Lung (tissue), 12 donors: ENCODE measurements around the gene XPNPEP1. TPM values are rescaled to one million over a fixed set of nuclear protein-coding genes. Genes with fewer than 3 reads are reported as not detected.

Experiments used
- ATAC-seq: fragments of 200-7000 bp; cut with Tn5 transposase; one replicate; pipeline ENCODE4 v1.9.1; 2020; ENCODE audit warnings: moderate number of reproducible peaks; ENCODE audit not compliant: insufficient read depth, low FRiP score
- DNase-seq, 3 donors: peaks; one replicate each; pipeline ENCODE4 v3.0.0-alpha.2; 2013 to 2017
- H3K27ac ChIP-seq, 2 donors: one replicate each; pipeline ENCODE4 v1.5.1; 2013; ENCODE audit warnings: mild to moderate bottlenecking in 2 of 2, moderate library complexity in 2 of 2, control low read depth in 1 of 2, inconsistent platforms in 1 of 2, low read depth in 1 of 2, low read length in 1 of 2
- H3K27me3 ChIP-seq, 3 donors: one replicate each; pipeline ENCODE4 v1.5.1; 2013; ENCODE audit warnings: low read length in 2 of 3; ENCODE audit not compliant: control insufficient read depth in 3 of 3, insufficient read depth in 3 of 3
- H3K36me3 ChIP-seq, 4 donors: one replicate each; pipeline ENCODE4 v1.5.1; 2013; ENCODE audit warnings: low read length in 4 of 4, mild to moderate bottlenecking in 1 of 4, moderate library complexity in 1 of 4; ENCODE audit not compliant: control insufficient read depth in 4 of 4, insufficient read depth in 4 of 4
- H3K4me1 ChIP-seq, 5 donors: one replicate each; pipeline ENCODE4 v1.5.1; 2013; ENCODE audit warnings: low read length in 5 of 5, mild to moderate bottlenecking in 2 of 5, moderate library complexity in 1 of 5; ENCODE audit not compliant: control insufficient read depth in 5 of 5, insufficient read depth in 5 of 5
- H3K4me3 ChIP-seq: one replicate; pipeline ENCODE4 v1.5.1; 2013; ENCODE audit warnings: mild to moderate bottlenecking, control low read depth, moderate library complexity
- H3K9ac ChIP-seq, 2 donors: one replicate each; pipeline ENCODE4 v1.5.1; 2013; ENCODE audit warnings: low read length in 2 of 2, control low read depth in 1 of 2; ENCODE audit not compliant: insufficient read depth in 1 of 2
- H3K9me3 ChIP-seq, 4 donors: one replicate each; pipeline ENCODE4 v1.5.1; 2013; ENCODE audit warnings: low read length in 3 of 4, mild to moderate bottlenecking in 1 of 4, moderate library complexity in 1 of 4; ENCODE audit not compliant: control insufficient read depth in 4 of 4, insufficient read depth in 3 of 4
- WGBS, 2 donors: extraction: QIAGEN DNeasy Blood & Tissue Kit; methylation state at CpG; one replicate each; pipeline ENCODE4 v1.1.7; 2013; 5-methylcytosine and 5-hydroxymethylcytosine counted together
- polyA plus RNA-seq, 2 donors: library from polyadenylated mRNA; stranded (reverse); fragments of 200-250 nt; gene quantifications; one replicate each; pipeline ENCODE4 v1.2.1, GENCODE V29; 2013
- total RNA-seq, 2 donors: library from RNA; depleted of rRNA in 1 of 2; stranded (reverse); fragments of >200 nt in 1 of 2; gene quantifications; one replicate each; pipeline ENCODE4 v1.2.1, GENCODE V29; 2014 to 2021
- TF ChIP-seq, protein P1 (sequence below): IDR thresholded peaks from 2 replicates; pipeline ENCODE4 v1.5.1; 2012; ENCODE audit warnings: mild to moderate bottlenecking; ENCODE audit errors: control extremely low read depth, extremely low read depth
- donor health status: control.
- donor health status: control.
- donor health status: Bipolar disorder and iron deficiency.
- donor health status: healthy.
- donor health status: DM: yes; HTN: yes; CAD: no.

The XPNPEP1 gene
- total and polyA plus RNA-seq, 4 donors = 16.5 to 129 (median 48.4) TPM

DNA sequence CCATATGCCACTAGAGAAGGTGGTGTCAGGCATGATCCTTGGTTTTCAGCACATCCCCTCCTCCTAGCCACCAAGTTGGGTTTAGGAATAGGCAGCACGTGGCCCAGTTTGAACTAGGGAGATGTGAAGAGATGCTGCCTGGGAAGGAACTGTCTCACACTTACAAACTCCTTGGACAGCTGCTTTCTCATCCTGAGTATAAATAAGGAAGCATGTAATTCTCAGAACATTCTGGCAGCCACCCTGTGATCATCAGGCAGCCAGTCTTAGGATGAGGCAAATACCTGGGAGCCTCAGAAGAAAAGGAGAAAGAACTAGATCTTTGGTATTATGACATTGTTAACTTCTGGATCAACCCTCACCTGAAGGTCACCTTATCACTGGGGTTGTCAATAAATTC is 21.3 kb upstream of the XPNPEP1 start:
- WGBS, 2 donors = 54 to 59% methylated on average over 1 of the region's 1 CpG
- H3K36me3 ChIP-seq = no peaks in the 10 kb centered on the region
- H3K4me3 ChIP-seq = no peak overlapping the region
- no peak overlapping the region for H3K9ac ChIP-seq
- TF ChIP-seq, protein P1, sequence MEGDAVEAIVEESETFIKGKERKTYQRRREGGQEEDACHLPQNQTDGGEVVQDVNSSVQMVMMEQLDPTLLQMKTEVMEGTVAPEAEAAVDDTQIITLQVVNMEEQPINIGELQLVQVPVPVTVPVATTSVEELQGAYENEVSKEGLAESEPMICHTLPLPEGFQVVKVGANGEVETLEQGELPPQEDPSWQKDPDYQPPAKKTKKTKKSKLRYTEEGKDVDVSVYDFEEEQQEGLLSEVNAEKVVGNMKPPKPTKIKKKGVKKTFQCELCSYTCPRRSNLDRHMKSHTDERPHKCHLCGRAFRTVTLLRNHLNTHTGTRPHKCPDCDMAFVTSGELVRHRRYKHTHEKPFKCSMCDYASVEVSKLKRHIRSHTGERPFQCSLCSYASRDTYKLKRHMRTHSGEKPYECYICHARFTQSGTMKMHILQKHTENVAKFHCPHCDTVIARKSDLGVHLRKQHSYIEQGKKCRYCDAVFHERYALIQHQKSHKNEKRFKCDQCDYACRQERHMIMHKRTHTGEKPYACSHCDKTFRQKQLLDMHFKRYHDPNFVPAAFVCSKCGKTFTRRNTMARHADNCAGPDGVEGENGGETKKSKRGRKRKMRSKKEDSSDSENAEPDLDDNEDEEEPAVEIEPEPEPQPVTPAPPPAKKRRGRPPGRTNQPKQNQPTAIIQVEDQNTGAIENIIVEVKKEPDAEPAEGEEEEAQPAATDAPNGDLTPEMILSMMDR = no peak
- H3K4me1 ChIP-seq = peaks cover 0 to 25% (median 7%) of the 10 kb centered on the region in 5 donors
- H3K27me3 ChIP-seq = no peaks in the 10 kb centered on the region
- no peaks in the 10 kb centered on the region for H3K9me3 ChIP-seq
- no peak for DNase-seq
- no peak overlapping the region for H3K27ac ChIP-seq
- ATAC-seq = no peak

DNA sequence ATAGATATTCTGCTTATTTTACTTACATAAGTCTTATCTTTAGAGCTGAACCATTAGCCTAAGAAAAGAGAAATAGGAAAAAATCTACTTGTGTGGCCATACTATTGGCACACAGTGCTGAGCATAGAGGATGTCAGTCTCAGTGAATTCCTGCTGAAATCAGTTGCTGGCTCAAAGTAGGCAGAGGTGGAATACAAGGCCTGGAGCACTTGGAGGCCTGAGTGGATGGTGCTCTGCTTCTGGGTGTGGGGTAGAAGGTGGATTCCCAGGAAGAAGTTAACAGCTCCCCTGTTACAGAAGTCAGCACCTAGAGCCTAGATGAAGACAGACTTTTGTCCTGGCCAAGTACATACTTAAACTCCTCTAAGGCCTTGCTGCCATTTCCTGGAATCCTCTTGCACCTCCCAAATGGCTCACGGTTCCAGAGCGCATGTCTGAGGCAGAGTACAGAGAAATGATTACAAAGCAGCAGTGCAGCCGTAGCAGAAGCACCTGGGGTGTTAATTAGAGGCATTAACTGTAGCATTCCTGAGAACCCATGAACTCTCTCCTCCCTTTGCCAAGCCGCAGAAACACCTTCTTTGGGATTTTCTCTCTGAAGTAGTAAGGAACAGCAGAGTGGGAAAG is 18.0 kb upstream of the XPNPEP1 start:
- Histone ChIP-seq H3K27ac (no peak overlapping the region), H3K9me3 (no peaks in the 10 kb centered on the region), H3K4me1 (peaks cover 0 to 14% (median 7%) of the 10 kb centered on the region in 5 donors), H3K36me3 (no peaks in the 10 kb centered on the region), H3K4me3 (no peak overlapping the region), H3K9ac (no peak overlapping the region), H3K27me3 (no peaks in the 10 kb centered on the region)
- ATAC-seq = peak; percentile 41
- WGBS, 2 donors = 74 to 77% methylated on average over 4 of the region's 4 CpGs
- DNase-seq = peak in 1 of 3 donors; percentile 80
- TF ChIP-seq, protein P1 = no peak

DNA sequence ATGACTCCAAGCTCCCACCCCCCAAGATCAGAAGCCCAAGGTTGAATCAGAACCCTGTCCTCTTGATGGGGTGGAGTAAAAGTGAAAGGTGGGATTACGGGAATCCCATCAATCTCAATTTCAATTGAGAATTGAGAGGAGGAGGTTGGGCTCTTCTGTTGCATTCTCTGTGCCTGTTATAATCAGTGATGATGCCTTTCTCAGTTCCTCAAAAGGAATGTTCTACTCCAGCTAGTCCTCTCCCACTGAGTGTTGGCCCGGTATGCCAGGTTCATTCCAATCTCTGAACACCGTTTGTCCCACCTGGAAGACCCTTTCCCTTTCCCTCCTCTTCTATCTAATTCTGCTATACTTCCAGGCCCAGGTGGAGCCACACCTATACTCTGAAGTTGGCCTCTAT is 17.2 kb upstream of the XPNPEP1 start:
- no peak overlapping the region for H3K27ac ChIP-seq
- H3K36me3 ChIP-seq = no peaks in the 10 kb centered on the region
- no peak overlapping the region for H3K4me3 ChIP-seq
- H3K4me1 ChIP-seq = peaks cover 0 to 10% (median 7%) of the 10 kb centered on the region in 5 donors
- H3K9me3 ChIP-seq = no peaks in the 10 kb centered on the region
- 95 to 97% methylated on average over 3 of the region's 3 CpGs for WGBS, 2 donors
- ATAC-seq (no peak), DNase-seq (no peak)
- no peaks in the 10 kb centered on the region for H3K27me3 ChIP-seq
- no peak overlapping the region for H3K9ac ChIP-seq
- TF ChIP-seq, protein P1 = no peak

DNA sequence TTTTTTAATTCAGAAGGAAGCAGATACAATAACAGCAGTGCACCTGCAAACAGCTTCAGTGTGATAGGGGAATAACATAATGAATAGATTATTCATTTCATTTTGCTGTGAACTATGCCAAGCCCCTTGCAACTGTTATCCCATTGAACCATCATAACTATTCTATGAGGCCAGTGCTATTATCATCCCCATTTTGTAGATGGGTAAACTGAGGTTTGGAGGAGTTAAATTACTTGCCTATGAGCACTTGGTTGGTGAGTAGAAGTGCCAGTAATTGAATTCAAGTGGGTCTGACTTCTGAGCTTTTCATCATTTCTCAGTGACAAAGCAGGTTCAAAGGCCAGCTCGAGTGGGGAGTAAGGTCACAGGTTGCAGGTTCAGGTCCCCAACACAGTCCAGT is 16.8 kb upstream of the XPNPEP1 start:
- ATAC-seq = no peak
- no peaks in the 10 kb centered on the region for H3K27me3 ChIP-seq
- peaks cover 0 to 10% (median 7%) of the 10 kb centered on the region in 5 donors for H3K4me1 ChIP-seq
- H3K4me3 ChIP-seq = no peak overlapping the region
- WGBS, 2 donors = 92 to 100% methylated on average over 1 of the region's 1 CpG
- no peak for DNase-seq
- no peaks in the 10 kb centered on the region for H3K9me3 ChIP-seq
- no peaks in the 10 kb centered on the region for H3K36me3 ChIP-seq
- no peak overlapping the region for H3K27ac ChIP-seq
- TF ChIP-seq, protein P1 = no peak
- no peak overlapping the region for H3K9ac ChIP-seq
